Skeletal muscle tissue (tissue), 4 donors: ENCODE data around the gene ERF. TPM values are rescaled to one million over a fixed set of nuclear protein-coding genes. Genes with fewer than 3 reads are reported as not detected.
A peak's percentile ranks its signal among the peaks of the same experiment; 100 is the strongest.
"Not testable (repeated sequence)": the region's sequence is repeated elsewhere in the genome, so short reads cannot be mapped to it uniquely, and the experiment has no call there.

Experiments used
- H3K27ac ChIP-seq: one replicate; pipeline ENCODE4 v1.7.0; 2013; ENCODE audit warnings: mild to moderate bottlenecking, low read depth, low read length, inconsistent platforms
- H3K27me3 ChIP-seq, 3 donors: one replicate each; pipeline ENCODE4 v1.7.0; 2013; ENCODE audit warnings: low read length in 3 of 3; ENCODE audit not compliant: control insufficient read depth in 3 of 3, insufficient read depth in 3 of 3
- H3K36me3 ChIP-seq, 3 donors: one replicate each; pipeline ENCODE4 v1.7.0; 2013; ENCODE audit warnings: low read length in 3 of 3; ENCODE audit not compliant: control insufficient read depth in 3 of 3, insufficient read depth in 3 of 3
- H3K4me1 ChIP-seq, 3 donors: one replicate each; pipeline ENCODE4 v1.7.0; 2013; ENCODE audit warnings: low read length in 3 of 3, mild to moderate bottlenecking in 3 of 3; ENCODE audit not compliant: control insufficient read depth in 3 of 3, insufficient read depth in 3 of 3
- H3K4me3 ChIP-seq, 3 donors: one replicate each; pipeline ENCODE4 v1.7.0; 2013; ENCODE audit warnings: low read length in 3 of 3
- H3K9ac ChIP-seq, 3 donors: one replicate each; pipeline ENCODE4 v1.7.0; 2013; ENCODE audit warnings: low read length in 3 of 3, mild to moderate bottlenecking in 3 of 3, moderate library complexity in 2 of 3, low read depth in 1 of 3
- H3K9me3 ChIP-seq, 3 donors: one replicate each; pipeline ENCODE4 v1.7.0; 2013; ENCODE audit warnings: low read length in 3 of 3; ENCODE audit not compliant: control insufficient read depth in 3 of 3
- total RNA-seq: library from RNA; depleted of rRNA; stranded (reverse); fragments of >200 nt; gene quantifications from one replicate; pipeline ENCODE4 v1.2.3, GENCODE V29; 2014
- donor health status: Osteomylitis.

Gene ERF
- total RNA-seq, 1 donor from 2014 or later: 12.0 TPM

- Histone ChIP-seq H3K9ac (peak overlapping the region; percentile 87 to 94 (median 89)), H3K36me3 (peaks cover 24 to 35% (median 24%) of the 10 kb centered on the region in 3 donors), H3K27ac (peak overlapping the region; percentile 96), H3K4me1 (peaks cover 39 to 55% (median 51%) of the 10 kb centered on the region in 3 donors), H3K27me3 (no peaks in the 10 kb centered on the region), H3K4me3 (peak overlapping the region; percentile 75 to 91 (median 76)), H3K9me3 (no peaks in the 10 kb centered on the region)
Observed at GRCh38 chr19:42270346-42271044, 15.6 kb upstream of the ERF start.

GRCh38 chr19:42269478-42270345, 14.8 kb upstream of the ERF start:
- Histone ChIP-seq H3K4me1 (peaks cover 33 to 48% (median 43%) of the 10 kb centered on the region in 3 donors), H3K27ac (peak overlapping the region; percentile 96), H3K4me3 (peak overlapping the region; percentile 75 to 91 (median 76)), H3K27me3 (no peaks in the 10 kb centered on the region), H3K9me3 (no peaks in the 10 kb centered on the region), H3K36me3 (peaks cover 18 to 31% (median 20%) of the 10 kb centered on the region in 3 donors), H3K9ac (peak overlapping the region; percentile 87 to 94 (median 89))

- Histone ChIP-seq H3K36me3 (peaks cover 10 to 24% (median 13%) of the 10 kb centered on the region in 3 donors), H3K4me3 (peak within 1 kb of the TSS; percentile 82 to 93 (median 91)), H3K4me1 (peaks cover 29 to 42% (median 38%) of the 10 kb centered on the region in 3 donors), H3K9ac (peak within 1 kb of the TSS; percentile 94 to 99 (median 98)), H3K27me3 (no peaks in the 10 kb centered on the region), H3K9me3 (no peaks in the 10 kb centered on the region), H3K27ac (peak within 1 kb of the TSS; percentile 99)
Observed at GRCh38 chr19:42268704-42269477, 14.0 kb upstream of the ERF start, which contains the start of gene CIC. Gene CIC (plus strand): TSS chr19:42269252. CDS start chr19:42271784, 2,532 bp downstream.

GRCh38 chr19:42268142-42268703, 13.3 kb upstream of the ERF start:
- H3K36me3 ChIP-seq: peaks cover 4 to 17% (median 7%) of the 10 kb centered on the region in 3 donors
- peak overlapping the region; percentile 82 to 93 (median 91) for H3K4me3 ChIP-seq
- peaks cover 29 to 40% (median 38%) of the 10 kb centered on the region in 3 donors for H3K4me1 ChIP-seq
- no peaks in the 10 kb centered on the region for H3K27me3 ChIP-seq
- H3K9me3 ChIP-seq: no peaks in the 10 kb centered on the region
- peak overlapping the region; percentile 99 for H3K27ac ChIP-seq
- peak overlapping the region; percentile 94 to 99 (median 98) for H3K9ac ChIP-seq

GRCh38 chr19:42267644-42268141, 12.8 kb upstream of the ERF start:
- peaks cover 29 to 38% (median 36%) of the 10 kb centered on the region in 3 donors for H3K4me1 ChIP-seq
- H3K9ac ChIP-seq: peak overlapping the region; percentile 83 to 99 (median 96)
- no peaks in the 10 kb centered on the region for H3K27me3 ChIP-seq
- peak overlapping the region; percentile 71 to 87 (median 87) for H3K4me3 ChIP-seq
- peak overlapping the region; percentile 99 for H3K27ac ChIP-seq
- no peaks in the 10 kb centered on the region for H3K9me3 ChIP-seq
- H3K36me3 ChIP-seq: peaks cover 4 to 12% (median 4%) of the 10 kb centered on the region in 3 donors

- Histone ChIP-seq H3K27ac (peak overlapping the region; percentile 99), H3K9ac (peak overlapping the region in 1 of 3 donors; percentile 96), H3K4me1 (peaks cover 29 to 33% (median 31%) of the 10 kb centered on the region in 3 donors)
- not testable (repeated sequence) for H3K4me3 ChIP-seq, H3K36me3 ChIP-seq, H3K27me3 ChIP-seq, H3K9me3 ChIP-seq
Observed at GRCh38 chr19:42266928-42267603, 12.1 kb upstream of the ERF start.

GRCh38 chr19:42266105-42266504, 11.2 kb upstream of the ERF start:
- H3K27ac ChIP-seq, H3K27me3 ChIP-seq, H3K4me3 ChIP-seq, H3K9me3 ChIP-seq, H3K36me3 ChIP-seq, H3K9ac ChIP-seq: not testable (repeated sequence)
- H3K4me1 ChIP-seq: peaks cover 21 to 23% (median 23%) of the 10 kb centered on the region in 3 donors

GRCh38 chr19:42261763-42262162, 6.8 kb upstream of the ERF start:
- Histone ChIP-seq H3K36me3 (no peaks in the 10 kb centered on the region), H3K27me3 (peaks cover 0 to 4% (median 2%) of the 10 kb centered on the region in 3 donors), H3K9me3 (no peaks in the 10 kb centered on the region), H3K4me1 (no peaks in the 10 kb centered on the region), H3K4me3 (no peak overlapping the region), H3K9ac (no peak overlapping the region), H3K27ac (no peak overlapping the region)
